ENCODE measurements around the gene SH3PXD2A.

GRCh38 chr10:103789161-103789560 is 66.2 kb downstream of the SH3PXD2A start:
- TF ChIP-seq CTCF (IDR thresholded peaks at IDR 0.05 in 8 of 11, conservative IDR thresholded peaks at IDR 0.05 in 3 of 11): no peak
- no peak for TF ChIP-seq POLR2AphosphoS5 (IDR thresholded peaks at IDR 0.05)
